ENCODE data around the gene UGT2B10. TPM values are rescaled to one million over a fixed set of nuclear protein-coding genes. Genes with fewer than 3 reads are reported as not detected.

The UGT2B10 gene
- total and polyA plus RNA-seq, 2 of the 4 experiments (the other 2 are of a cell fraction): not detected

DNA sequence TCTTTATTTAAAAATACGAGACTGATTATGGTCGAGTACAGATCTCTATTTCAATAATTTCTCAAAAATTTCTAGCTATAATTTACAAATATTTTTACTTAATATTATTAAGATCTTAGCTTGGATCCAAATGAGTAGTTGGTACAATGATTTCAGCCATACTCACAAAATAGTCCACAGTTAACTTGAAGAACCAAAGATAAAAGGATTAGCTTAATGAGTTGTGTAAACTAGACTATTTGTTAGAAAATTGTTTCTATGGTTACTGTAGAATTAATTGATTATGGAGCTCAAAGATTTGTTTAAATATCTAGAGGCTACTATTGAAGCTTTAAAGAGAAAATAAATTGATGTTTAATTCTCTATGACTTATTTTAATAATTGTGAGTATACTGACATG lies 1.6 kb downstream of the UGT2B10 start:
- BruUV-seq (replicated peaks): no TSS peak
- no peak for ATAC-seq (ENCODE audit: low read depth)
- no peak for DNase-seq
- no peaks in the 10 kb centered on the region for H3K36me3 ChIP-seq (ENCODE audit: control insufficient read depth, insufficient read depth, low read length)
- no peaks in the 10 kb centered on the region for H4K20me1 ChIP-seq (ENCODE audit: insufficient read depth, low read length)
- no peak overlapping the region for H2AK5ac ChIP-seq (ENCODE audit: low read depth, low read length)
- ChIA-PET CTCF (no interaction called here), POLR2A (ENCODE audit: unreplicated experiment) (no interaction called here)
- H3K23ac ChIP-seq (ENCODE audit: low read depth, low read length): no peak overlapping the region
- H3K9me3 ChIP-seq (ENCODE audit: control insufficient read depth, insufficient read depth, low read length): no peaks in the 10 kb centered on the region
- no peaks in the 10 kb centered on the region for H3K4me1 ChIP-seq (ENCODE audit: control insufficient read depth, insufficient read depth, low read length)
- no peak overlapping the region for H2AFZ ChIP-seq (replicated peaks; ENCODE audit: low read length, poor library complexity)
- no peak overlapping the region for H2BK15ac ChIP-seq (ENCODE audit: low read depth, low read length)
- no peak overlapping the region for H2BK20ac ChIP-seq (ENCODE audit: low read depth, low read length)
- no peaks in the 10 kb centered on the region for H3K9me1 ChIP-seq (ENCODE audit: insufficient read depth, low read length)
- no peak overlapping the region for H4K8ac ChIP-seq (ENCODE audit: low read depth in 2 of 2, low read length in 2 of 2)
- no peak overlapping the region for H3K14ac ChIP-seq (replicated peaks; ENCODE audit: low read depth, low read length)
- no peak overlapping the region for H3K4me3 ChIP-seq (ENCODE audit: insufficient read depth, low read depth, low read length)
- H3K18ac ChIP-seq (ENCODE audit: low read depth, low read length): no peak overlapping the region
- H3K27me3 ChIP-seq (ENCODE audit: control insufficient read depth, insufficient read depth, low read length): no peaks in the 10 kb centered on the region
- H3K27ac ChIP-seq (ENCODE audit: insufficient read depth, low read length): no peak overlapping the region
- H3K4ac ChIP-seq (ENCODE audit: low read depth, low read length): no peak overlapping the region
- in situ Hi-C loops (cut with MboI; ENCODE audit: low sequenced_read_pairs): no loop called here
- no peaks in the 10 kb centered on the region for H3K79me1 ChIP-seq (ENCODE audit: low read depth in 1 of 2, low read length in 2 of 2)
- no peak overlapping the region for H4K5ac ChIP-seq (ENCODE audit: low read depth, low read length)
- TF ChIP-seq MXI1 (IDR thresholded peaks at IDR 0.05; ENCODE audit: borderline replicate concordance, low read depth, low read length): no peak
- no peak for TF ChIP-seq CEBPB (IDR thresholded peaks at IDR 0.05; ENCODE audit: low read depth, low read length)
- no peak for TF ChIP-seq RFX5 (IDR thresholded peaks at IDR 0.05; ENCODE audit: low read depth, low read length)
- TF ChIP-seq RCOR1 (IDR thresholded peaks at IDR 0.05; ENCODE audit: insufficient replicate concordance, low read length): no peak
- TF ChIP-seq MAZ (IDR thresholded peaks at IDR 0.05; ENCODE audit: borderline replicate concordance, low read depth, low read length): no peak
- TF ChIP-seq BHLHE40 (IDR thresholded peaks at IDR 0.05; ENCODE audit: low read depth, low read length): no peak
- TF ChIP-seq, protein P1, sequence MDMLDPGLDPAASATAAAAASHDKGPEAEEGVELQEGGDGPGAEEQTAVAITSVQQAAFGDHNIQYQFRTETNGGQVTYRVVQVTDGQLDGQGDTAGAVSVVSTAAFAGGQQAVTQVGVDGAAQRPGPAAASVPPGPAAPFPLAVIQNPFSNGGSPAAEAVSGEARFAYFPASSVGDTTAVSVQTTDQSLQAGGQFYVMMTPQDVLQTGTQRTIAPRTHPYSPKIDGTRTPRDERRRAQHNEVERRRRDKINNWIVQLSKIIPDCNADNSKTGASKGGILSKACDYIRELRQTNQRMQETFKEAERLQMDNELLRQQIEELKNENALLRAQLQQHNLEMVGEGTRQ (IDR thresholded peaks at IDR 0.05; ENCODE audit: low read depth, low read length): no peak
- no peak for TF ChIP-seq RAD21 (IDR thresholded peaks at IDR 0.05; ENCODE audit: low read length)
- no peak for TF ChIP-seq MAFK (IDR thresholded peaks at IDR 0.05; ENCODE audit: low read depth, low read length)
- no peak for TF ChIP-seq CHD1 (IDR thresholded peaks at IDR 0.05; ENCODE audit: low read depth, low read length)
- TF ChIP-seq, protein P2, sequence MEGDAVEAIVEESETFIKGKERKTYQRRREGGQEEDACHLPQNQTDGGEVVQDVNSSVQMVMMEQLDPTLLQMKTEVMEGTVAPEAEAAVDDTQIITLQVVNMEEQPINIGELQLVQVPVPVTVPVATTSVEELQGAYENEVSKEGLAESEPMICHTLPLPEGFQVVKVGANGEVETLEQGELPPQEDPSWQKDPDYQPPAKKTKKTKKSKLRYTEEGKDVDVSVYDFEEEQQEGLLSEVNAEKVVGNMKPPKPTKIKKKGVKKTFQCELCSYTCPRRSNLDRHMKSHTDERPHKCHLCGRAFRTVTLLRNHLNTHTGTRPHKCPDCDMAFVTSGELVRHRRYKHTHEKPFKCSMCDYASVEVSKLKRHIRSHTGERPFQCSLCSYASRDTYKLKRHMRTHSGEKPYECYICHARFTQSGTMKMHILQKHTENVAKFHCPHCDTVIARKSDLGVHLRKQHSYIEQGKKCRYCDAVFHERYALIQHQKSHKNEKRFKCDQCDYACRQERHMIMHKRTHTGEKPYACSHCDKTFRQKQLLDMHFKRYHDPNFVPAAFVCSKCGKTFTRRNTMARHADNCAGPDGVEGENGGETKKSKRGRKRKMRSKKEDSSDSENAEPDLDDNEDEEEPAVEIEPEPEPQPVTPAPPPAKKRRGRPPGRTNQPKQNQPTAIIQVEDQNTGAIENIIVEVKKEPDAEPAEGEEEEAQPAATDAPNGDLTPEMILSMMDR (conservative IDR thresholded peaks at IDR 0.05; ENCODE audit: low read depth, low read length): no peak
- TF ChIP-seq, protein P3, sequence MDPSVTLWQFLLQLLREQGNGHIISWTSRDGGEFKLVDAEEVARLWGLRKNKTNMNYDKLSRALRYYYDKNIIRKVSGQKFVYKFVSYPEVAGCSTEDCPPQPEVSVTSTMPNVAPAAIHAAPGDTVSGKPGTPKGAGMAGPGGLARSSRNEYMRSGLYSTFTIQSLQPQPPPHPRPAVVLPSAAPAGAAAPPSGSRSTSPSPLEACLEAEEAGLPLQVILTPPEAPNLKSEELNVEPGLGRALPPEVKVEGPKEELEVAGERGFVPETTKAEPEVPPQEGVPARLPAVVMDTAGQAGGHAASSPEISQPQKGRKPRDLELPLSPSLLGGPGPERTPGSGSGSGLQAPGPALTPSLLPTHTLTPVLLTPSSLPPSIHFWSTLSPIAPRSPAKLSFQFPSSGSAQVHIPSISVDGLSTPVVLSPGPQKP (IDR thresholded peaks at IDR 0.05; ENCODE audit: borderline replicate concordance, low read depth, low read length): no peak
- no peak for TF ChIP-seq SMC3 (IDR thresholded peaks at IDR 0.05; ENCODE audit: low read depth, low read length)
- no peak for TF ChIP-seq POLR2A (IDR thresholded peaks at IDR 0.05; ENCODE audit: low read depth, low read length)
- no peak for TF ChIP-seq NFE2L2 (IDR thresholded peaks at IDR 0.05; ENCODE audit: low read depth, low read length)
- no peak for TF ChIP-seq FOS (IDR thresholded peaks at IDR 0.05; ENCODE audit: low read depth, low read length)
- dilution Hi-C loops (cut with HindIII; ENCODE audit: low sequenced_read_pairs, unreplicated experiment): no loop called here
- no peak overlapping the region for H2BK120ac ChIP-seq (ENCODE audit: low read depth, low read length)
- H2BK5ac ChIP-seq (ENCODE audit: low read depth, low read length, poor library complexity, severe bottlenecking): no peak overlapping the region
- intact Hi-C loops (cut with micrococcal nuclease): no loop called here
- H3K56ac ChIP-seq (ENCODE audit: extremely low read depth, insufficient read depth, low read length): no peak overlapping the region
- no CpG with 5 or more reads among the region's 2 CpGs for WGBS, 2 experiments (ENCODE audit: extremely low coverage in 2 of 2, insufficient read length in 1 of 2)
- H3K9ac ChIP-seq (ENCODE audit: low read depth, low read length): no peak overlapping the region
- no peak overlapping the region for H3K4me2 ChIP-seq (ENCODE audit: low read depth, low read length)
- no peak overlapping the region for H2AK9ac ChIP-seq (replicated peaks; ENCODE audit: low read depth, low read length, poor library complexity)
- H4K91ac ChIP-seq (ENCODE audit: insufficient read depth, low read depth, low read length): no peak overlapping the region

Data from IMR-90 (cell line).